ENCODE measurements around the gene TCFL5. TPM values are rescaled to one million over a fixed set of nuclear protein-coding genes. Genes with fewer than 3 reads are reported as not detected.

The TCFL5 gene
- total RNA-seq, 1 donor from 2014 or later, result 12.2 TPM

GRCh38 chr20:62804021-62804626 is 57.5 kb downstream of the TCFL5 start:
- peak overlapping the region; percentile 94 for H3K27ac Mint-ChIP-seq

GRCh38 chr20:62802026-62802712 is 59.5 kb downstream of the TCFL5 start:
- DNase-seq (ENCODE audit: low spot score in 2 of 2, unreplicated experiment in 2 of 2), result no peak
- Mint-ChIP-seq H3K36me3 (peaks cover 13% of the 10 kb centered on the region), H3K27me3 (ENCODE audit: low read depth) (no peaks in the 10 kb centered on the region), H3K9me3 (no peaks in the 10 kb centered on the region), H3K4me3 (no peak overlapping the region), H3K4me1 (peaks cover 23% of the 10 kb centered on the region), H3K27ac (no peak overlapping the region)
- TF ChIP-seq CTCF (IDR thresholded peaks at IDR 0.05; ENCODE audit: unreplicated experiment), result no peak

More at GRCh38 chr20:62804021-62804626, 57.5 kb downstream of the TCFL5 start:
- H3K4me1 Mint-ChIP-seq, result peaks cover 22% of the 10 kb centered on the region
- TF ChIP-seq CTCF (IDR thresholded peaks at IDR 0.05; ENCODE audit: unreplicated experiment), result no peak
- DNase-seq (ENCODE audit: low spot score in 2 of 2, unreplicated experiment in 2 of 2), result no peak
- H3K9me3 Mint-ChIP-seq, result no peaks in the 10 kb centered on the region
- peak overlapping the region; percentile 83 for H3K4me3 Mint-ChIP-seq
- H3K27me3 Mint-ChIP-seq (ENCODE audit: low read depth), result no peaks in the 10 kb centered on the region
- H3K36me3 Mint-ChIP-seq, result peaks cover 10% of the 10 kb centered on the region

- no peak overlapping the region for H3K27ac Mint-ChIP-seq
- H3K4me1 Mint-ChIP-seq, result peaks cover 22% of the 10 kb centered on the region
- H3K36me3 Mint-ChIP-seq, result peaks cover 13% of the 10 kb centered on the region
- TF ChIP-seq CTCF (IDR thresholded peaks at IDR 0.05; ENCODE audit: unreplicated experiment), result no peak
- DNase-seq (ENCODE audit: low spot score in 2 of 2, unreplicated experiment in 2 of 2), result no peak
- no peak overlapping the region for H3K4me3 Mint-ChIP-seq
- no peaks in the 10 kb centered on the region for H3K27me3 Mint-ChIP-seq (ENCODE audit: low read depth)
- no peaks in the 10 kb centered on the region for H3K9me3 Mint-ChIP-seq
Measured at GRCh38 chr20:62801284-62802010, 60.2 kb downstream of the TCFL5 start.

- H3K9me3 Mint-ChIP-seq, result no peaks in the 10 kb centered on the region
- peaks cover 18% of the 10 kb centered on the region for H3K4me1 Mint-ChIP-seq
- no peaks in the 10 kb centered on the region for H3K27me3 Mint-ChIP-seq (ENCODE audit: low read depth)
- no peak overlapping the region for H3K4me3 Mint-ChIP-seq
- no peak for DNase-seq (ENCODE audit: low spot score in 2 of 2, unreplicated experiment in 2 of 2)
- peaks cover 13% of the 10 kb centered on the region for H3K36me3 Mint-ChIP-seq
- no peak overlapping the region for H3K27ac Mint-ChIP-seq
- no peak for TF ChIP-seq CTCF (IDR thresholded peaks at IDR 0.05; ENCODE audit: unreplicated experiment)
Measured at GRCh38 chr20:62800314-62801259, 61.0 kb downstream of the TCFL5 start.

GRCh38 chr20:62799873-62800272 is 61.7 kb downstream of the TCFL5 start:
- Mint-ChIP-seq H3K36me3 (peaks cover 13% of the 10 kb centered on the region), H3K4me3 (no peak overlapping the region), H3K4me1 (peaks cover 18% of the 10 kb centered on the region), H3K27ac (no peak overlapping the region), H3K9me3 (no peaks in the 10 kb centered on the region), H3K27me3 (ENCODE audit: low read depth) (no peaks in the 10 kb centered on the region)
- no peak for DNase-seq (ENCODE audit: low spot score in 2 of 2, unreplicated experiment in 2 of 2)
- TF ChIP-seq CTCF (IDR thresholded peaks at IDR 0.05; ENCODE audit: unreplicated experiment), result no peak

Measured in mesothelial cell of epicardium (in vitro differentiated cells).